Measurements from ENCODE around the gene PAQR4.

The PAQR4 gene

GRCh38 chr16:2981177-2981898 is 12.2 kb downstream of the PAQR4 start:
- DNase-seq, result peak in 1 of 2 experiments; percentile 29

- no peak for DNase-seq
Measured at GRCh38 chr16:2981899-2982250, 12.7 kb downstream of the PAQR4 start.

DNA sequence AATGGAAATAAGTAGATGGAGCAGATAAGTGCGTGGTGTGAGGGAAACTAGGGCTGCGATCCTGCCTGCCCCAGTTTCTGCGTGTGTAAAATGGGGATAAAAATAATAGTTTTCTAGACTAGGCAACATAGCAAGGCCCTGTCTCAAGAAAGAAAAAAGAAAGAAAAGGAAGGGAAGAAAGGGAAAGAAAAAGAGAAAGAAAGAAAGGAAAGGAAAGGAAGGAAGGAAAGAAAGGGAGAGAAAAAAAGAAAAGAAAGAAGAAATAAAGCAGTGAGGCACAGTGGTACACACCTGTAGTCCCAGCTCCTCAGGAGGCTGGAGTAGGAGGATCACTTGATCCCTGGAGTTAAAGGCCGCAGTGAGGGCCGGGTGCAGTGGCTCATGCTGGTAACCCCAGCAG is 13.3 kb downstream of the PAQR4 start:
- no peak for DNase-seq

GRCh38 chr16:2983706-2984136 is 14.6 kb downstream of the PAQR4 start:
- DNase-seq, result peak; percentile 60 to 80

DNA sequence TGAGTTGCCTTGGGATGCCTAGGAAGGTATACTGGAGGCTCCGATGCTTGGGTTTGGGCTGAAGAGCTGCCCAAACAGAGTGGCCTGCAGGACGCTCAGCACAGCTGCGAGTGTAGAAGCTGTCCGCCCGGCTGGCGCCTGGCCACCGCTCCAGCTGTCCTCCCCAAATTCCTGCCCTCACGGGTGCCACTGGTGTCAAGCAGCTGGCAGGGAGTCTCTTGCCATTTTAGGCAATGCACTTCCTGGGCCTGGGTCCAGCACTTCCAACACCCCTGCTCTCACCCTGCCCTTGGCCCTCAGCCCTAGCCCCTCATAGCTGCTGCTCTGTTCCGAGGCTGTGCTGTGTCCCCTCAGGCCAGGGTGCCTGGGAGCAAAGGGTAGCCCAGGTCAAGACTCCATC is 16.3 kb downstream of the PAQR4 start:
- DNase-seq, result peak; percentile 31 to 61

GRCh38 chr16:2985893-2986355 is 16.8 kb downstream of the PAQR4 start:
- peak; percentile 93 to 97 for DNase-seq

- DNase-seq, result no peak
Measured at GRCh38 chr16:2986623-2987188, 17.6 kb downstream of the PAQR4 start.

- DNase-seq, result no peak
Measured at GRCh38 chr16:2987286-2987685, 18.1 kb downstream of the PAQR4 start.

GRCh38 chr16:2987833-2988232 is 18.7 kb downstream of the PAQR4 start:
- peak; percentile 90 to 92 for DNase-seq

- peak in 1 of 2 experiments; percentile 50 for DNase-seq
Measured at GRCh38 chr16:2988590-2989099, 19.5 kb downstream of the PAQR4 start.

GRCh38 chr16:2990891-2991290 is 21.7 kb downstream of the PAQR4 start:
- no peak for DNase-seq

DNA sequence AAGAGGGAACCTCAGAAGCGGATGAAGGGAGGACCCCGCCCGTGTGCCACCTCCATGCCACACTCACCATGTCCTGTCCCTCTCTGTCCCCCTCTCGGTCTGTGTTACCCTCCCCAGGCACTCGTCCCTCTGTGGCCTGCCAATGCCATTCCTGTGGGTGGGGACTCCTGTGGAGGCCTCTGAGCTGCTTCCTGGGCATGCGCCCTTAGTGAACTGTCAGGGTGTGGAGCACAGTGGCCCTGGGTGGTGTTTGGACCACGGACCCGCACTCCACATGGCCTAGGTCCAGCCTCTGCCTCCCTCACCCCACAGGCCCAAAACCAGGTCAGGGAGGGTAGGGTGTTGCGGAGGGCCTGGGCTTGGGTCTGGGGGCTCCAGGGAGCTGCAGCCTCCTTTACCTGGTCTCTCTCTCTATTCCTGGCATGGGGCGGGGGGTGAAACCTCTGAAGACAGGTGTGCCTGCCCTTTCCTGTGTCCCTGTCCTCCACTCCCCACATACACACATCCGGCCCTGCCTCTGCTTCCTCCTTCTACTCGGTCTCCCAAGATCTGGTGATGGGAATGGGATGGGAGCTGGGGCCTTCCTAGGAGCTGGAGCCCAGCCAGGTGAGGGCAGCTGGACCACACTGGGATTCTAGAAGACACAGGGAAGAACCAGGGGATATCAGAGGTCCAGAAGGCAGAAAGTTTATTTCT is 22.6 kb downstream of the PAQR4 start:
- DNase-seq, result no peak

DNA sequence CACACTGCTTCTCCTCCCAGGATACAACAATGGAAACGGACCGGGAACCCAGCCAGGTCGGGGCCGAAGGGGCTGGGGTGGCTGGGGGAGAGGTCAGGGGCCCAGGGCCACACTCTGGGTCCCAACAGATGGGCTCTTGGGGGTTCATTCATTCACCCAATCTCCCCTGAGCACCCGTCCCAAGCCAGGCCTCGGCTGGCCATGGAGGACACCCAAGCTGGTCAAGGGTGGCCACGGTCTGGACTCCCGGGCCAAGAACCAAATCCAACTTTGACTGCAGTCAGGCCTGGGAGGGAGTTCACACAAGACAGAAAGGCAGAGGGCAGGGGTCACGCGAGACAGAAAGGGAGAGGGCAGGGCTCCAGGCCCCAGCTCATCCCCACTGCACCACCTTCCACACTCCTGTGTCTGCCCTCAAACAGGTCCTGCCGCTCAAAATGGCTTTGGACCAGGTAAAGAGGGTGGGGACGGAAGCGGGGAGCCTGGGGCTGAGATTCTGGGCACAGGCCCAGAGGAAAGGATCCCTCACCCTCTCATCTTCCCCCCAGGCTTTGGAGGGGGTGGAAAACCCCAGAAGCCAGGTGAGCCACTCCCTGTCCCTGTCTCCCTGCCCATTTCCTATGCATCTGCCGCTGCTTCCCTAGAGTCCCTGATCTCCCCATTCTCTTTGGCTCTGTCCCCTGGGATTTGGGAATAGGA is 23.4 kb downstream of the PAQR4 start:
- DNase-seq, result no peak

GRCh38 chr16:2996298-2996697 is 27.1 kb downstream of the PAQR4 start:
- no peak for DNase-seq

- no peak for DNase-seq
Measured at GRCh38 chr16:2999929-3000328, 30.8 kb downstream of the PAQR4 start.

- DNase-seq, result no peak
Measured at GRCh38 chr16:3000540-3000939, 31.4 kb downstream of the PAQR4 start.

GRCh38 chr16:3001316-3001715 is 32.2 kb downstream of the PAQR4 start:
- no peak for DNase-seq

- DNase-seq, result peak; percentile 98 to 100
Measured at GRCh38 chr16:3003582-3004270, 34.6 kb downstream of the PAQR4 start.

DNA sequence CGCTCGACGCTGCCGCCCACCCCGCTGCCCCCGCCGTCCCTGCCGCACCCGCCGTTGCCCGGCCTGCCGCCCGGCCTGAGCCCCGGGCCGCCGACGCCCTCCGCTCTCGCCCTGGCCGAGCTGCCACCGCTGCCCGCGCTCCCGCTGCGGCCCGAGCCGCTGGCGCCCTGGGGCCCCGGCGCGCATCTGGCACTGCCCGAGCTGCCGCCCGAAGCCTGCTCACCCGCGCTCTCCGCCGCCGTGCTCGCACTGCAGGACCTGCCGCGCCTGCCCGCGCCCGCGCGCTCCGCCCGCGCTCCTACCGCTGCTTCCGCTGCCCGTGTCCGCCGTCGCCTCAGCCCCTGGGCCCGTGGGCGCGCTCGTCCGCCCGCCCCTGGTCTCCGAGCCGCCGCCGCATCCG is 35.2 kb downstream of the PAQR4 start:
- peak in 1 of 2 experiments; percentile 33 for DNase-seq

DNA sequence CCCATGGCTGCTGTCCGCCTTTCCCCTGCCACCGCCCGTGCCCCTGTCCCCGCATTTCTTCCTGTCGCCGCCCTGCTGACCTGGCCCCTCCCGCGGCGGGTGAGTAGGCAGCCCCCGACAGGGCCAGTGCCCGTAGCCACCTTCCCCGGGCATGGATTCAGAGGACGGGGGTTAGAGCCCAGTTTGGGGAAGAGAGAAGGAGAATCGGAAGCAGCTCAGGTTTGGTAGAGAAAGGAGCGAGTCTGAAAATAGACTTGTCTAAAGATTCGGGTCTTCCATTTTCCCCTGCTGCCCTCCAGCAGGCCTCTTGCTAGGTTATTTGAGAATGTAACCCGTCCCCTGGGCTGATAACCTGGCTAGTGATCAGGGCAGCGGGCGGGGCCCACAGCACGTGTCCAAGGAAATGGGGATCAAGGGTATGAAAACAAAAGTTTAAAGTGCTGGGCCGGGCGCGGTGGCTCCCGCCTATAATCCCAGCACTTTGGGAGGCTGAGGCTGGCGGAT is 35.7 kb downstream of the PAQR4 start:
- DNase-seq, result no peak

- no peak for DNase-seq
Measured at GRCh38 chr16:3007059-3007956, 38.2 kb downstream of the PAQR4 start.
